Measurements from ENCODE around the gene C2orf49.
"Not testable (repeated sequence)": the region's sequence is repeated elsewhere in the genome, so short reads cannot be mapped to it uniquely, and the experiment has no call there.

The C2orf49 gene

DNA sequence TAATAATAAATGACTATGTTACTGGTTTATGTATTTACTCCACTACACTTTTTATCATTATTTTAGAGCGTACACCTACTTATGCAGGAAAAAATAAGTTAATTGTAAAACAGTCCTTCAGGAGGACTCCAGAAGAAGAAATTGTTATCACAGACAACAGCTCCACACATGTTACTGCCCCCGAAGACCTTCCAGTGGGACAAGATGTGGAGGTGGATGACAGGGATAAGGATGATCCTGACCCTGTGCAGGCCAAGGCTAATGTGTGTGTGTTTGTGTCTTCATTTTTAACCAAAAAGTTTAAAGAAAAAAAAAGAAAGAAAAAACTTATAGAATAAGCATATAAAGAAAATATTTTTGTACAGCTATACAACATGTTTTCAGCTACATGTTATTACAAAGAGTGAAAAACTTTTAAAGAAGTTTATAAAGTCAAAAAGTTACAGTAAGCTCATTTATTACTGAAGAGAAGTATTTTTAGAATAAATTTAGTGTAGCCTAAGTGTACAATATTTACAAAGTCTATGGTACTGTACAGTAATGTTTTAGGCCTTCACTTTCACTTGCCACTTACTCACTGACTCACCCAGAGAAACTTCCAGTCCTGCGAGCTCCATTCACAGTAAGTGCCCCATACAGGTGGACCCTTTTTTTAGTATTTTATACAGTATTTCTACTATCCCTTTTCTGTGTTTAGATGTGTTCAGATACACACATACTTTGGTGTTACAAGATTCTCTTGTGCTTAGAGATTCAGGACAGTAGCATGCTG is 15.3 kb upstream of the C2orf49 start:
- DNase-seq = no peak

DNA sequence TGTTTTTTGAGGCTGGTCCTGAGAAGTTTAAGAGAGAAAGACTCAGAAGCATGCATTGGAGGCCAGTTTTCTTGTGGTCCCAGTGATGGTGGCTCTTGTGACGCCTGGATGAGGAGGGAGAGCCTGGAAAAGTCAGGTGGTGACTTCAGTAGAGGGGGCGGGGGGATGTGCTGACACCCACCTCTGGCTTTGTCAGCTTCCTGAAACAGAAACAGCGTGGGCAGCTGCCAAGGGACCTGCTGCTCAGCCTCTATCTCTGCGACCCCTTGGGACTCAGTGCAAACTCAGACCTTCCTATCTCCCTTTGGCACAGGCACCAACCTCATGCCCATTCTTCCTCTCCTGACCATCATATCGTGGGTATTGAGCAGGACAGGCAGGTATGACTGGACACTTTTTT is 14.2 kb upstream of the C2orf49 start:
- no peak for DNase-seq

DNA sequence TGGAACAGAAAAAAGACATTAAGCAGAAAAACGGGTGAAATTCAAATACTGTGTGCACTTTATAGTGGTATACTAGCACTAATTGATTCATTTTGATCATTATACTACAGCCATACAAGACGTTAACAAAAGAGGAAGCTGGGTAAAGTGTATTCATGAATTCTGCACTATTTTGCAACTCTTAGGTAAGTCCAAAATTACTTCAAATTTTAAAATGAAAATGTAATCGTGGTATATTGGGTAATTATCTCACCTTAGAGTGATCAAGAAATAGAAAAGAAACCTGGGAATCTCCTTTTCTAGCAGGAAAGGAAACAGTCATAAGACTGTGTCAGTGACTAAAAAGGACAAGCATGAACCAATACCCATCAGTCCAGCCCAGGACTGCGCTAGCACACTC is 13.2 kb upstream of the C2orf49 start:
- no peak for DNase-seq

DNA sequence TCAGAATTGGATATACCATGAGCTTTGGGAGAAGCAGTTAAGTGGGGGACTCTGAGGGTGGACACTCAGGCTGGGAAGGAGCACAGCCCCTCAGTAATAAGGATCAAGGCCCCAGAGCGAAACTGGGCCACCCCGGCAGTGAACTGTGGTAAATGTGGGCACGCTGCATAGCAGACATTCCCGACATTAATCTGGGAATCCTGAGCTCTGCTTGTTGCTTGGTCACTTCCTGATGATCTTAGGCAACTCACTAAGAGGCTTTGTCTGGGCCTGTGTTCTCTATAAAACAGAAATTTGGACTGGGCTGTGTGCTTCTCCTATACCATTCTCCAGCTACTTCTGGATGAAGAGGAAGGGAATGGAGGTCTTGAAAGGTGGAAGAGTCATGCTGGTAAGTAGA is 12.6 kb upstream of the C2orf49 start:
- no peak for DNase-seq

DNA sequence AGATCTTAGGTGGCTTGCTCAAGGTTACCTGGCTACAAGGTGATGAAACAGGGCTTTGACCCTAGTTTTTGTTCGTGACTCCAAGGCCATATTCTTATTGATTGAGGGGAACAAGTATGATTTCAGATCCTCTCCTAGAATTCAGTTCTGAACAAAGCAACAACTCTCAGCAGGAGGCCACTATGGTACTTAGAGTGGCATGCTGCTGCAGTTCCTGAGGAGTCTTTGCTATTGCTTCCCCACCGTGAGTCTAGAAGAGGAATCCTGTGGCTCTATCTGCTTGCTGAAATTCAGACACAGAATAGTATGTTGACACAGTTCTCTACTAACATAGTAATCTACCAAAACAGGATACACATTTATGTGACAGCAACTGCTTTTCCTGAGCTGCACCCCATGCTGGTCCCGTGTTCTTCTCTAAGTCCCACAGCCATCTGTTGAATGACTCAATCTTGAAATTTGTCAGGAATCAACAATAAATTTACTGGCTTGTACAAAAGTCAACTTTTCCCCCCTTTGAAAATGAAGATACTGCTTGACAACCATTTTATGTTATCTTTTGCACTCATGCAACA is 11.9 kb upstream of the C2orf49 start:
- no peak for DNase-seq

GRCh38 chr2:105327271-105327670 is 10.1 kb upstream of the C2orf49 start:
- DNase-seq = not testable (repeated sequence)

DNA sequence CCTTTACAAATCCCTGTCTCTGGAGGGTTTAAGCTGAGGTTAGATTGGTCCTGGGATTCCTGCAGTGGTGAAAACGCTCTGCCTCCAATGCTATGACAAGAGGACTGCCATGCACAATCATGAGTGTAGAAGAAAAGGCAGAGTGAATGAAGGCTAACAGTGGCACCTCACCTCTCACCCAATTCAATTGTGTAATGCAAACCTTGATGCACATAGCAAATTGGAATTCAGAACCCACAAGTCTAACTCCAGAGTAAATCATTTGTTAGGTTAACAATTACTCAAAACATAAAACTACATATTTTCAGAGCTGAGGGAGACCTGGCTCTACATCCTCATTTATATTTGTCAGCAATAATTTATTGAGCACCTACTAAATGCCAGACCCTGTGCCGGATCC is 9.7 kb upstream of the C2orf49 start:
- no peak for DNase-seq

DNA sequence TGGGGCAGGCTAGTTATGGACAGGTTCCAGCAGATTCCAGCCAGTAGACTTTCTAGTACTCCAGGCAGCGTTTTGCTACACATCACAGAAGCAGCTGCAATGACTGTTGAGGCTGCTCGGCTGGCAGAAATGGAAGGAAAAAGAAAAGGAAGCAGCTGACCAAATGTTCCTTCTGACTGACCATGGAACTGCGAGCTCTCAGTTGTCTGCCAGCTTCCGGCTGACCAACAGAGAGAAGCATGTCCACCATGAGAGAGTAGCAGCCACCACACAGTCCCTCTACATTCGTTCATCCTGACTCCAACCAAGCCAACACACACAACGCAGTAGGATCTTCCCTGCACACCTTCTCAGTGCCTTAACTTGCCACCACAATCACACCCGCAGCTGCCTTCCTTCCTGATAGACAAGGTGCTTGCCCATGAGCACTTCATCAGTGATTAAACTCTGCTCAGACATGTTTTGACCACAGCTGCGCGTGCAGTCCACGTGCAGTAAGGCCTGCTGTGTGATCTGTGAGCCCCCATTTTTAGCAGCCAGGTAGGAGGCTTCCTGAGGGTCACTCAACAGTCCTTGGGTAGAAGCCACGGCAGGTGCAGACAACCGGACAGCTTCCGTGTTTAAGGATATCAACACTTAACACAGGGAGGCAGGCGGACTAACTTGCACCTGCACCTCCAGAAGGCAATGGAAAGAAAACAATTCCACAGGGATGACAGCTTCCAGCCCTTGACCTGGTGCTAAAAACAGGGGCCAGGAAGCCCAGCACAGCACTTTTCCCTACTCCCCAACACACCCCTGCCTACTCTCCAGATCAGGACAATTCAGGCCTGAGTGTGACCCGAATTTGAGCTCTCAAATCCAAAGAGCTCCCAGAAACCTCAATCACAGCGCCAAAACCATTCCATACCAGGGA is 8.8 kb upstream of the C2orf49 start:
- DNase-seq = peak in 1 of 2 donors; percentile 15

GRCh38 chr2:105329197-105329554 is 8.2 kb upstream of the C2orf49 start:
- peak; percentile 26 to 31 for DNase-seq

- DNase-seq = peak; percentile 43 to 52
Measured at GRCh38 chr2:105329561-105330495, 7.5 kb upstream of the C2orf49 start, which contains the start of gene TGFBRAP1. TGFBRAP1 (minus strand) TSS chr2:105329735; CDS start chr2:105308301, 21,434 bp downstream.

DNA sequence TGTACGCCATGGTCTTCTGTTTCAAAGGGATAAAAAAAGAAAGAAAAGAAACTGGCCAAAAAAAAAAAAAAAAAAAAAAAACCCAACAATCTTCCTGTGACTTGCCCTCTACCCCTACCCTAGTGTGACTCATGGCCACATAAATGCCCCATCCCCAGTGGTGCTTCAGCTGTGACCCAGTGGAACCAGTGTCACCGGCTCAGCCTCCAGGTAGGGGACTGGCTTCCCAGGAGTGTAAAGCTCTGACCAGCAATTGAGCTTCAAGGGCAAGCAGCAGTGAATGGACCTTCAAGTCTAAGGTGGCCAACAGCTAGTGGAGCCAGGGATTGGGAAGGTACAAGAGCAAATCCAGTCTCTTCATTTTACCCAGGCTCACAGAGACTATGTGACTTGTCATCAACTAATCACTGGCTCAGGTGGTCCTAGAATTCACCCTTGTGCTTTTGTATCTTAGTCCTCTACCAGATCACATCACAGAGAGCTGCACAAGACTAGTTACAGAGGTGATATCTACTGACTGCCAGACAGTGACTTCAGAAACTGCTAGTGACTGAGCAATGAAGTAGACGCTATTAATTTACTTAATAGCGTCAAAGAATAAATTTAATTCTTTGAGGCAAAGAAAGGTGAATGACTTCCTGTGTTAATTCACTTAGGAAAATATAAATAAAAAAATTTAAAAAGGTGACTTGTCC is 6.5 kb upstream of the C2orf49 start:
- no peak for DNase-seq

DNA sequence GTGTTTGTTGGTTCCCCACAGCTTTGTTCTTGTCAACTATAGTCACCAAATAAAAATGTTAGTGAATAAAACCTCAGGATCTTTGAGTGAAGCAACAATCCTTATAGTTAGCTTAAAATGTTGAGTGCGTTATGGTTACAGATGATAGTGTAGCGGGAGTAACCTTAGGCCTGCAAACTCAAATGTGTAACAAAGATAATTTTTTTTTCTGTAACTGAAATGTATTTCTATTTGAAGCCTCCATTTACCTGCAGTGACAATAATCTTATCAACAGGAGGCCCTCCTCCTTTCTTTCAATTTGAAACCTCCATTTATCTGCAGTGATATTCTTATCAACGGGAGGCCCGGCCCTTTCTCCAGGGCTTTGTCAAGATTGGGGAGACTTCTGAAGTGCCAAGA is 3.1 kb upstream of the C2orf49 start:
- no peak for DNase-seq

DNA sequence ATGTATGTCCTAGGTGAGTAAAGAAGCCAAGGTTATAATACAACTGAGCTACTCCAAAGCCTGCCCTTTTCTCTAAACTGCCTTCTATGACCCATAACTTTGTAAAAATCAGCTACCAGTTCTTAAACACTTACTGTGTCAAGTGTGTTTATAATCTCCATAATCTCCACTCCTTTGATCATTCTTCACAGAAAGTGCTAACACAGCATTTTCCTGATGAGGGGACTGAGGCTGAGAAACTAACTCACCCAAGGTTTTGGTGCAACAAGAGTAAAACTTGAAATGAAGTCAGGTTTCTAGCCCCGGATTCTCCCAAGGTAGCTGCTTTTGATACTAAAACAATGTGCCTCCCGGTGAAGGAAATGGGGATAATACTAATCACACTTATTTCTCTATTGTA is 1.9 kb upstream of the C2orf49 start:
- no peak for DNase-seq

GRCh38 chr2:105336786-105337121 is 586 bp upstream of the C2orf49 start:
- DNase-seq = no peak

DNA sequence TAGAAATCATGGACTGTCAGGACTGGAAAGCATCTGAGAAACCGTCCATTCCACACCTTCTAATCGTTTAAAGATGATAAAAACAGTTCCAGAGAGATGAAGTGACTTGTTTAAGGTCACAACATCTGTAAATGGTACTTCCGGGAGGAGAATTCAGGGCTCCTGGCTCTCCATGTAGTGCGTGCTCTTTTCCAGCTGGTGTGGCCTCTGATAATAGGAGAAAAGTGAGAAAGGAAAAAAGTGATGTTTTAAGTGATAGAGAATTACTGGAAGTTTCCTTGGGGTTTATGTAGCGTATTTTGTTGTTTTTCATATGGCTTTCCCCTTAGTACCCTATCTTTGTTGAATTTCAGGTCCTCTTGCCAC is 663 bp downstream of the C2orf49 start:
- no peak for DNase-seq

DNA sequence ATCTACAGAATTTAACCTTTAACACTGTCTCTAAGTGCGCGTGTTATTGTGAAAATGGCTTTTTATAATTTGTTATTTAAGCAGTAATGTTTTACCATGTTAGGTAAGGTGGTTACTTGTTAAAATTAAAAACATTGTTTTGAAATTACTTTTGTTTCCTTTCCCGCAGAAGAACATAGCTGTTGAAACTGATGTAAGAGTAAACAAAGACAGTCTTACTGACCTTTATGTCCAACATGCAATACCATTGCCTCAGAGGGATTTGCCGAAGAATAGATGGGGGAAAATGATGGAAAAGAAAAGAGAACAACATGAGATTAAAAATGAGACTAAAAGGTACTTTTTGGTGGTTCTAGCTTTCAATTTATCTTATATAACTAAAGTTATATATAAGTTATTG is 2.1 kb downstream of the C2orf49 start:
- no peak for DNase-seq

- no peak for DNase-seq
Measured at GRCh38 chr2:105344704-105345345, 7.5 kb downstream of the C2orf49 start.

DNA sequence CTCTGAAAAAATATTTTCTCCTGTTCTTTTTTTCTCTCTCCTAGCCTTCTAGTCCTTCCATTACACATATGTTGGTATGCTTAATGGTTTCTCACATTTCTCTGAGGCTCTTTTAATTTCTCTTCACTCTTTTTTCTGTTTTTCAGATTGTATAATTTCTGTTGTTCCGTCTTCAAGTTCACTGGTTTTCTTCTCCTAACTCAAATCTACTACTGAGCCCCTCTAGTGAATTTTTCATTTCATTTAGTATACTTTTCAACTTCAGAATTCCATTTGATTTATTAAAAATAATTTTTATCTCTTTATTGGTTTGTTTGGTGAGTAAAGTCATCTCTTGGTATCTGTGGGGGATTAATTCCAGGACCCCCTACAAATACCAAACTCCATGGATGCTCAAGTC is 19.8 kb downstream of the C2orf49 start:
- DNase-seq = no peak

- DNase-seq = no peak
Measured at GRCh38 chr2:105358593-105358992, 21.3 kb downstream of the C2orf49 start.

GRCh38 chr2:105361102-105361889 is 24.0 kb downstream of the C2orf49 start:
- DNase-seq = peak; percentile 10 to 27
